ENCODE measurements around the gene NEBL. TPM values are rescaled to one million over a fixed set of nuclear protein-coding genes. Genes with fewer than 3 reads are reported as not detected.

The NEBL gene
- total RNA-seq, 1 experiment from 2014 or later = 5.4 TPM

GRCh38 chr10:20835335-20835734 lies 61.8 kb downstream of the NEBL start:
- no peak for DNase-seq (ENCODE audit: low read depth)
- in situ Hi-C loops (cut with HindIII; ENCODE audit: low pct_unique_long_range_greater_than_20kb, low sequenced_read_pairs) = no loop called here

GRCh38 chr10:20834825-20835224 lies 62.3 kb downstream of the NEBL start:
- DNase-seq (ENCODE audit: low read depth) = no peak
- in situ Hi-C loops (cut with HindIII; ENCODE audit: low pct_unique_long_range_greater_than_20kb, low sequenced_read_pairs) = no loop called here

- in situ Hi-C loops (cut with HindIII; ENCODE audit: low pct_unique_long_range_greater_than_20kb, low sequenced_read_pairs) = no loop called here
These were observed 74.3 kb downstream of the NEBL start for GRCh38 chr10:20822825-20823224.

GRCh38 chr10:20817646-20818045 lies 79.5 kb downstream of the NEBL start:
- in situ Hi-C loops (cut with HindIII; ENCODE audit: low pct_unique_long_range_greater_than_20kb, low sequenced_read_pairs) = no loop called here
- DNase-seq (ENCODE audit: low read depth) = no peak

More at GRCh38 chr10:20822825-20823224, 74.3 kb downstream of the NEBL start:
- DNase-seq (ENCODE audit: low read depth) = no peak

GRCh38 chr10:20817116-20817515 lies 80.0 kb downstream of the NEBL start:
- DNase-seq (ENCODE audit: low read depth) = no peak
- in situ Hi-C loops (cut with HindIII; ENCODE audit: low pct_unique_long_range_greater_than_20kb, low sequenced_read_pairs) = no loop called here

GRCh38 chr10:20814116-20814515 lies 83.0 kb downstream of the NEBL start:
- in situ Hi-C loops (cut with HindIII; ENCODE audit: low pct_unique_long_range_greater_than_20kb, low sequenced_read_pairs) = no loop called here
- no peak for DNase-seq (ENCODE audit: low read depth)

GRCh38 chr10:20811131-20811530 lies 86.0 kb downstream of the NEBL start:
- in situ Hi-C loops (cut with HindIII; ENCODE audit: low pct_unique_long_range_greater_than_20kb, low sequenced_read_pairs) = no loop called here

GRCh38 chr10:20809631-20810030 lies 87.5 kb downstream of the NEBL start:
- no peak for DNase-seq (ENCODE audit: low read depth)
- in situ Hi-C loops (cut with HindIII; ENCODE audit: low pct_unique_long_range_greater_than_20kb, low sequenced_read_pairs) = no loop called here

More at GRCh38 chr10:20811131-20811530, 86.0 kb downstream of the NEBL start:
- no peak for DNase-seq (ENCODE audit: low read depth)

- no peak for DNase-seq (ENCODE audit: low read depth)
- in situ Hi-C loops (cut with HindIII; ENCODE audit: low pct_unique_long_range_greater_than_20kb, low sequenced_read_pairs) = no loop called here
These were observed 90.6 kb downstream of the NEBL start for GRCh38 chr10:20806487-20806886.

- no peak for DNase-seq (ENCODE audit: low read depth)
- in situ Hi-C loops (cut with HindIII; ENCODE audit: low pct_unique_long_range_greater_than_20kb, low sequenced_read_pairs) = no loop called here
These were observed 99.8 kb downstream of the NEBL start for GRCh38 chr10:20797290-20797689.

- in situ Hi-C loops (cut with HindIII; ENCODE audit: low pct_unique_long_range_greater_than_20kb, low sequenced_read_pairs) = no loop called here
- no peak for DNase-seq (ENCODE audit: low read depth)
These were observed 101.7 kb downstream of the NEBL start for GRCh38 chr10:20795391-20795790.

- in situ Hi-C loops (cut with HindIII; ENCODE audit: low pct_unique_long_range_greater_than_20kb, low sequenced_read_pairs) = no loop called here
- DNase-seq (ENCODE audit: low read depth) = no peak
These were observed 111.9 kb downstream of the NEBL start for GRCh38 chr10:20785174-20785573.

- DNase-seq (ENCODE audit: low read depth) = no peak
- in situ Hi-C loops (cut with HindIII; ENCODE audit: low pct_unique_long_range_greater_than_20kb, low sequenced_read_pairs) = no loop called here
These were observed 118.9 kb downstream of the NEBL start for GRCh38 chr10:20778008-20778757.

- in situ Hi-C loops (cut with HindIII; ENCODE audit: low pct_unique_long_range_greater_than_20kb, low sequenced_read_pairs) = no loop called here
These were observed 120.6 kb downstream of the NEBL start for GRCh38 chr10:20776384-20777118.

GRCh38 chr10:20771051-20771450 lies 126.1 kb downstream of the NEBL start:
- DNase-seq (ENCODE audit: low read depth) = no peak
- in situ Hi-C loops (cut with HindIII; ENCODE audit: low pct_unique_long_range_greater_than_20kb, low sequenced_read_pairs) = no loop called here

More at GRCh38 chr10:20776384-20777118, 120.6 kb downstream of the NEBL start:
- DNase-seq (ENCODE audit: low read depth) = no peak

- in situ Hi-C loops (cut with HindIII; ENCODE audit: low pct_unique_long_range_greater_than_20kb, low sequenced_read_pairs) = no loop called here
- no peak for DNase-seq (ENCODE audit: low read depth)
These were observed 127.6 kb downstream of the NEBL start for GRCh38 chr10:20769481-20769880.

- in situ Hi-C loops (cut with HindIII; ENCODE audit: low pct_unique_long_range_greater_than_20kb, low sequenced_read_pairs) = no loop called here
- DNase-seq (ENCODE audit: low read depth) = no peak
These were observed 128.3 kb downstream of the NEBL start for GRCh38 chr10:20768843-20769242.

- in situ Hi-C loops (cut with HindIII; ENCODE audit: low pct_unique_long_range_greater_than_20kb, low sequenced_read_pairs) = no loop called here
- DNase-seq (ENCODE audit: low read depth) = peak; percentile 55
These were observed 130.1 kb downstream of the NEBL start for GRCh38 chr10:20767028-20767427.

GRCh38 chr10:20765066-20765465 lies 132.0 kb downstream of the NEBL start:
- in situ Hi-C loops (cut with HindIII; ENCODE audit: low pct_unique_long_range_greater_than_20kb, low sequenced_read_pairs) = no loop called here
- DNase-seq (ENCODE audit: low read depth) = no peak

GRCh38 chr10:20760460-20760859 lies 136.7 kb downstream of the NEBL start:
- in situ Hi-C loops (cut with HindIII; ENCODE audit: low pct_unique_long_range_greater_than_20kb, low sequenced_read_pairs) = no loop called here
- no peak for DNase-seq (ENCODE audit: low read depth)
